Smooth muscle cell (in vitro differentiated cells): ENCODE data around the gene ZBTB21. TPM values are rescaled to one million over a fixed set of nuclear protein-coding genes. Genes with fewer than 3 reads are reported as not detected.

Experiments
- DNase-seq: peaks from one replicate; lab custom pipeline; 2025; ENCODE audit not compliant: unreplicated experiment; lab: John Stamatoyannopoulos, UW
- H2AFZ ChIP-seq: fragments of 200-600 bp; sonication (generic); 2 replicates; pipeline ENCODE4 v1.6.0; 2016; ENCODE audit warnings: antibody characterized with exemption, low read depth, mild to moderate bottlenecking
- H3F3A ChIP-seq: fragments of 200-600 bp; sonication (generic); 2 replicates; pipeline ENCODE4 v1.6.0; 2017; ENCODE audit warnings: antibody characterized with exemption, low read depth
- H3K27ac ChIP-seq: fragments of 200-600 bp; sonication (generic); 2 replicates; pipeline ENCODE4 v1.5.1; 2016; ENCODE audit warnings: low read depth, mild to moderate bottlenecking
- H3K27me3 ChIP-seq: fragments of 200-600 bp; sonication (generic); 2 replicates; pipeline ENCODE4 v1.6.1; 2016; ENCODE audit warnings: low read depth, mild to moderate bottlenecking
- H3K36me3 ChIP-seq: fragments of 200-600 bp; sonication (generic); 2 replicates; pipeline ENCODE4 v1.5.1; 2016; ENCODE audit warnings: low read depth
- H3K4me1 ChIP-seq: fragments of 200-600 bp; sonication (generic); 2 replicates; pipeline ENCODE4 v1.5.1; 2016; ENCODE audit warnings: low read depth
- H3K4me2 ChIP-seq: fragments of 200-600 bp; sonication (generic); 2 replicates; pipeline ENCODE4 v1.6.0; 2016; ENCODE audit warnings: mild to moderate bottlenecking
- H3K4me3 ChIP-seq: fragments of 200-600 bp; sonication (generic); 2 replicates; pipeline ENCODE4 v1.5.1; 2016; ENCODE audit warnings: mild to moderate bottlenecking
- H3K79me2 ChIP-seq: fragments of 200-600 bp; sonication (generic); 2 replicates; pipeline ENCODE4 v1.6.0; 2016; ENCODE audit warnings: low read depth, mild to moderate bottlenecking
- H3K9ac ChIP-seq: fragments of 200-600 bp; sonication (generic); 2 replicates; pipeline ENCODE4 v1.6.0; 2016; ENCODE audit warnings: low read depth
- H3K9me3 ChIP-seq: fragments of 200-600 bp; sonication (generic); replicated peaks from 2 replicates; pipeline ENCODE4 v1.5.1; 2016; ENCODE audit warnings: low read depth
- H4K20me1 ChIP-seq: fragments of 200-600 bp; sonication (generic); 2 replicates; pipeline ENCODE4 v1.6.0; 2016; ENCODE audit warnings: low read depth
- WGBS: methylation state at CpG from one replicate; pipeline ENCODE4 v1.1.7; 2016; ENCODE audit warnings: low lambda C conversion rate; 5-methylcytosine and 5-hydroxymethylcytosine counted together
- polyA plus RNA-seq: library from polyadenylated mRNA; unstranded; fragments of >200 nt; fragmentation: Nextera tagmentation; extraction: Ambion mirVana; gene quantifications from 2 replicates; pipeline ENCODE4 v1.2.1, GENCODE V29; 2016
- total RNA-seq: library from RNA; depleted of rRNA; stranded (reverse); fragments of >200 nt; gene quantifications from 2 replicates; pipeline ENCODE4 v1.2.3, GENCODE V29; 2014
- TF ChIP-seq, protein P1 (sequence below): fragments of 200-600 bp; sonication (generic); IDR thresholded peaks from 2 replicates; pipeline ENCODE4 v1.5.1; 2017; ENCODE audit warnings: borderline replicate concordance, mild to moderate bottlenecking, antibody characterized with exemption; ENCODE audit not compliant: insufficient read depth, poor library complexity, severe bottlenecking

ZBTB21 gene
- total and polyA plus RNA-seq, 2 experiments from 2014 or later, result 6.2 to 24.1 TPM

GRCh38 chr21:41970751-41971653 lies 39.2 kb downstream of the ZBTB21 start:
- no peaks in the 10 kb centered on the region for H3K79me2 ChIP-seq
- no peaks in the 10 kb centered on the region for H3K36me3 ChIP-seq
- H3K4me1 ChIP-seq, result no peaks in the 10 kb centered on the region
- no peak overlapping the region for H3K27ac ChIP-seq
- no peaks in the 10 kb centered on the region for H3K27me3 ChIP-seq
- no peaks in the 10 kb centered on the region for H3K9me3 ChIP-seq
- H2AFZ ChIP-seq, result no peak overlapping the region
- WGBS, result 90% methylated on average over 20 of the region's 20 CpGs
- TF ChIP-seq, protein P1, sequence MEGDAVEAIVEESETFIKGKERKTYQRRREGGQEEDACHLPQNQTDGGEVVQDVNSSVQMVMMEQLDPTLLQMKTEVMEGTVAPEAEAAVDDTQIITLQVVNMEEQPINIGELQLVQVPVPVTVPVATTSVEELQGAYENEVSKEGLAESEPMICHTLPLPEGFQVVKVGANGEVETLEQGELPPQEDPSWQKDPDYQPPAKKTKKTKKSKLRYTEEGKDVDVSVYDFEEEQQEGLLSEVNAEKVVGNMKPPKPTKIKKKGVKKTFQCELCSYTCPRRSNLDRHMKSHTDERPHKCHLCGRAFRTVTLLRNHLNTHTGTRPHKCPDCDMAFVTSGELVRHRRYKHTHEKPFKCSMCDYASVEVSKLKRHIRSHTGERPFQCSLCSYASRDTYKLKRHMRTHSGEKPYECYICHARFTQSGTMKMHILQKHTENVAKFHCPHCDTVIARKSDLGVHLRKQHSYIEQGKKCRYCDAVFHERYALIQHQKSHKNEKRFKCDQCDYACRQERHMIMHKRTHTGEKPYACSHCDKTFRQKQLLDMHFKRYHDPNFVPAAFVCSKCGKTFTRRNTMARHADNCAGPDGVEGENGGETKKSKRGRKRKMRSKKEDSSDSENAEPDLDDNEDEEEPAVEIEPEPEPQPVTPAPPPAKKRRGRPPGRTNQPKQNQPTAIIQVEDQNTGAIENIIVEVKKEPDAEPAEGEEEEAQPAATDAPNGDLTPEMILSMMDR, result no peak
- no peaks in the 10 kb centered on the region for H4K20me1 ChIP-seq
- H3K9ac ChIP-seq, result no peak overlapping the region
- H3K4me2 ChIP-seq, result no peak overlapping the region
- DNase-seq, result no peak
- H3K4me3 ChIP-seq, result no peak overlapping the region
- H3F3A ChIP-seq, result no peaks in the 10 kb centered on the region

DNA sequence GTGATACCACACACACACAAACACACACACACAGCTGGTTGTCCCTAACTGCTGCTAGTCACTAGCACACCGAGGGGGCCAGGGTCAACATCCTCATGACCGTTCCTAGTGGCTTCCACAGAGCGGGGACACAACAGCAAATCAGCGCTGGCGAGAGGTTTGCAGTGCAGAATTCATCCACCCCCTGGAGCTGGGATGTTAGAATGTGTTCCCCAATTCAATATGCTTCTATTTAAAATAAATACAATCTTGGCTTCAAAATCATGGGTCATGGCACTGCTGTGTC lies 40.1 kb downstream of the ZBTB21 start:
- 95% methylated on average over 5 of the region's 5 CpGs for WGBS
- Histone ChIP-seq H3K4me1 (no peaks in the 10 kb centered on the region), H3K79me2 (no peaks in the 10 kb centered on the region), H3K9me3 (no peaks in the 10 kb centered on the region), H2AFZ (no peak overlapping the region), H3K27me3 (no peaks in the 10 kb centered on the region), H3K9ac (no peak overlapping the region), H3K4me3 (no peak overlapping the region), H3F3A (no peaks in the 10 kb centered on the region), H3K4me2 (no peak overlapping the region), H4K20me1 (no peaks in the 10 kb centered on the region), H3K27ac (no peak overlapping the region), H3K36me3 (no peaks in the 10 kb centered on the region)
- no peak for DNase-seq
- TF ChIP-seq, protein P1, result no peak

- 94% methylated on average over 4 of the region's 4 CpGs for WGBS
- Histone ChIP-seq H3F3A (no peaks in the 10 kb centered on the region), H3K79me2 (no peaks in the 10 kb centered on the region), H3K27ac (no peak overlapping the region), H3K27me3 (no peaks in the 10 kb centered on the region), H3K4me2 (no peak overlapping the region), H3K4me1 (no peaks in the 10 kb centered on the region), H2AFZ (no peak overlapping the region), H3K9me3 (no peaks in the 10 kb centered on the region), H4K20me1 (no peaks in the 10 kb centered on the region), H3K36me3 (no peaks in the 10 kb centered on the region), H3K4me3 (no peak overlapping the region), H3K9ac (no peak overlapping the region)
- DNase-seq, result no peak
- TF ChIP-seq, protein P1, result no peak
Measured at GRCh38 chr21:41967708-41968107, 42.5 kb downstream of the ZBTB21 start.
